Heart right ventricle (tissue), 16 donors: ENCODE data around the gene EFCAB6. TPM values are rescaled to one million over a fixed set of nuclear protein-coding genes. Genes with fewer than 3 reads are reported as not detected.
A peak's percentile ranks its signal among the peaks of the same experiment; 100 is the strongest.

ENCODE experiments used
- ATAC-seq, 8 donors: fragments of 200-7000 bp; cut with Tn5 transposase; one replicate each; pipeline ENCODE4 v1.9.1; 2020; ENCODE audit warnings: mild to moderate bottlenecking in 8 of 8, moderate library complexity in 8 of 8, moderate number of reproducible peaks in 1 of 8
- DNase-seq, 2 donors: peaks; one replicate each; pipeline ENCODE4 v3.0.0-alpha.2; 2020
- H3K27ac ChIP-seq, 10 donors: fragments of 200-600 bp; sonication (generic) in 2 of 10; one replicate each; pipeline versions ENCODE4 v1.5.0 to v1.8.0; 2020 to 2022; ENCODE audit warnings: mild to moderate bottlenecking in 3 of 10
- H3K27me3 ChIP-seq, 7 donors: fragments of 200-600 bp; one replicate each; pipeline ENCODE4 v1.8.0; 2021 to 2022; ENCODE audit warnings: mild to moderate bottlenecking in 2 of 7
- H3K36me3 ChIP-seq, 9 donors: fragments of 200-600 bp; sonication (generic) in 1 of 9; one replicate each; pipeline versions ENCODE4 v1.5.0 to v1.8.0; 2020 to 2022; ENCODE audit warnings: mild to moderate bottlenecking in 2 of 9
- H3K4me1 ChIP-seq, 9 donors: fragments of 200-600 bp; sonication (generic) in 1 of 9; one replicate each; pipeline versions ENCODE4 v1.5.0 to v1.8.0; 2020 to 2022; ENCODE audit warnings: mild to moderate bottlenecking in 4 of 9
- H3K4me3 ChIP-seq, 10 donors: fragments of 200-600 bp; sonication (generic) in 2 of 10; one replicate each; pipeline versions ENCODE4 v1.5.0 to v1.8.0; 2020 to 2022; ENCODE audit warnings: mild to moderate bottlenecking in 7 of 10, moderate library complexity in 2 of 10
- H3K9me3 ChIP-seq, 11 donors: fragments of 200-600 bp in 10 of 11; sonication (generic) in 2 of 11; one replicate each; pipeline versions ENCODE4 v1.5.0 to v1.8.0; 2013 to 2022; ENCODE audit warnings: mild to moderate bottlenecking in 2 of 11, control low read depth in 1 of 11, moderate library complexity in 1 of 11
- CTCF ChIP-seq, 9 donors: fragments of 200-600 bp; sonication (generic) in 2 of 9; IDR thresholded peaks; one replicate each; pipeline versions ENCODE4 v1.5.0 to v1.8.0; 2021 to 2022; ENCODE audit warnings: antibody characterized with exemption in 9 of 9, mild to moderate bottlenecking in 5 of 9, moderate library complexity in 1 of 9
- WGBS, 2 donors: extraction: QIAGEN DNeasy Blood & Tissue Kit; methylation state at CpG; one replicate each; pipeline ENCODE4 v1.1.7; 2013; ENCODE audit warnings: inconsistent platforms in 1 of 2; 5-methylcytosine and 5-hydroxymethylcytosine counted together
- intact Hi-C, 10 donors: fragments of 100-400 bp; cut with DNase I; formaldehyde crosslinking; loops; one replicate each; pipeline versions ENCODE4 v1.11.1 to v1.14.2; 2022
- polyA plus RNA-seq, 2 donors: library from polyadenylated mRNA; stranded (reverse); fragments of 200-250 nt; gene quantifications; one replicate each; pipeline ENCODE4 v1.2.3, GENCODE V29; 2013
- total RNA-seq, 10 donors: library from RNA; stranded (reverse); fragmentation: NEBNext Ultra II Directional in 3 of 10; extraction: Animal tissue kit (Norgen Biotek cat#: 25700) in 3 of 10; gene quantifications; one replicate each; pipeline versions ENCODE4 v1.2.1 to v1.2.4, GENCODE V29; 2021 to 2023
- donor health status: Arrhythmogenic right ventricular cardiomyopathy.
- donor health status: ischemic (EF 13 %, LVEDD 7.1; RV severe dilation, severe dysfunction).
- donor health status: healthy with polysubstance abuse.
- donor health status: DM: no; HTN: yes; CAD: no.
- donor health status: DM: no; HTN: no; CAD: no.
- donor health status: ischemic (EF 25% LVEDD 6.9; RV normal size, moderate dysfunction).
- donor health status: ischemic (EF 25% LVEDD 5.7; RV mildly dilated, moderate dysfunction).
- donor health status: healthy.
- donor health status: DM: yes; HTN: yes; CAD: no.
- donor health status: Ischemic cardiomyopathy.
- donor health status: ischemic (EF 35%, LVEDD 5.7; RV mildly dilated, moderate dysfunction).
- donor health status: nonischemic (EF 11% LVEDD 7.7; RV severe dilation, severe dysfunction).
- donor health status: DM: yes; HTN: yes; CAD: no.
- donor health status: PGD.
- donor health status: ischemic (EF 29% LVEDD 5.4; RV normal size, mild dysfunction).
- donor health status: nonischemic (EF 23%, LVEDD 6.1; RV moderate dilation, normal function).

Gene EFCAB6
- total and polyA plus RNA-seq, 12 donors, result 0.25 to 4.3 (median 1.8) TPM

- DNase-seq (no peak), ATAC-seq (no peak)
- Histone ChIP-seq H3K4me1 (peaks cover 0 to 4% (median 0%) of the 10 kb centered on the region in 9 donors), H3K36me3 (no peaks in the 10 kb centered on the region), H3K27ac (no peak overlapping the region), H3K9me3 (no peaks in the 10 kb centered on the region), H3K4me3 (no peak overlapping the region), H3K27me3 (peaks cover 0 to 56% (median 24%) of the 10 kb centered on the region in 7 donors)
- 62 to 72% methylated on average over 22 of the region's 22 CpGs for whole genome bisulfite sequencing, 2 donors
- TF ChIP-seq CTCF (IDR thresholded peaks at IDR 0.05), result no peak
- intact Hi-C loops, result loop anchor here in 5 of 10 donors (2.0 to 10.0 kb wide), 3 partner anchors 309 to 437 kb away; no protein-coding TSS in a partner anchor
These were observed 9.7 kb upstream of the EFCAB6 start for GRCh38 chr22:43821606-43822425.

GRCh38 chr22:43820651-43821305 is 8.7 kb upstream of the EFCAB6 start:
- Histone ChIP-seq H3K27ac (no peak overlapping the region), H3K9me3 (no peaks in the 10 kb centered on the region), H3K4me1 (no peaks in the 10 kb centered on the region), H3K27me3 (peaks cover 0 to 49% (median 24%) of the 10 kb centered on the region in 7 donors), H3K36me3 (no peaks in the 10 kb centered on the region), H3K4me3 (no peak overlapping the region)
- ATAC-seq, result no peak
- intact Hi-C loops, result loop anchor here in 4 of 10 donors (10.0 kb wide), 2 partner anchors 426 to 436 kb away; no protein-coding TSS in a partner anchor
- no peak for DNase-seq
- no peak for TF ChIP-seq CTCF (IDR thresholded peaks at IDR 0.05)
- WGBS, 2 donors, result 69 to 74% methylated on average over 18 of the region's 18 CpGs

- Histone ChIP-seq H3K4me1 (no peaks in the 10 kb centered on the region), H3K27ac (no peak overlapping the region), H3K36me3 (no peaks in the 10 kb centered on the region), H3K9me3 (no peaks in the 10 kb centered on the region), H3K27me3 (peaks cover 0 to 47% (median 24%) of the 10 kb centered on the region in 7 donors), H3K4me3 (no peak overlapping the region)
- TF ChIP-seq CTCF (IDR thresholded peaks at IDR 0.05), result no peak
- 83 to 87% methylated on average over 13 of the region's 13 CpGs for WGBS, 2 donors
- intact Hi-C loops, result loop anchor here in 5 of 10 donors (10.0 kb wide), 3 partner anchors 135 to 435 kb away; partner anchors contain the start of gene SAMM50 (in 1 of the 5)
- DNase-seq (no peak), ATAC-seq (peak in 1 of 8 donors; percentile 12)
These were observed 8.0 kb upstream of the EFCAB6 start for GRCh38 chr22:43819931-43820640.

GRCh38 chr22:43819421-43819921 is 7.4 kb upstream of the EFCAB6 start:
- Histone ChIP-seq H3K27me3 (peaks cover 0 to 41% (median 19%) of the 10 kb centered on the region in 7 donors), H3K9me3 (no peaks in the 10 kb centered on the region), H3K4me1 (no peaks in the 10 kb centered on the region), H3K27ac (no peak overlapping the region), H3K4me3 (no peak overlapping the region), H3K36me3 (no peaks in the 10 kb centered on the region)
- intact Hi-C loops, result loop anchor here in 2 of 10 donors (10.0 kb wide), 2 partner anchors 135 to 425 kb away; partner anchors contain the start of gene SAMM50 (in 1 of the 2)
- TF ChIP-seq CTCF (IDR thresholded peaks at IDR 0.05), result no peak
- DNase-seq, result no peak
- no peak for ATAC-seq
- 85% methylated on average over 12 of the region's 12 CpGs for WGBS, 2 donors
